Ovary (tissue), 9 donors: ENCODE measurements around the gene GNAI1. TPM values are rescaled to one million over a fixed set of nuclear protein-coding genes. Genes with fewer than 3 reads are reported as not detected.

Experiments
- DNase-seq, 5 donors: peaks; one replicate each; pipeline ENCODE4 v3.0.0-alpha.2; 2019 to 2020
- H3K27ac ChIP-seq, 2 donors: fragments of 200-600 bp; one replicate each; pipeline versions ENCODE4 v1.5.1 to v1.8.0; 2019 to 2022
- H3K27me3 ChIP-seq: fragments of 200-600 bp; one replicate; pipeline ENCODE4 v1.8.0; 2022
- H3K36me3 ChIP-seq: fragments of 200-600 bp; sonication (generic); one replicate; pipeline ENCODE4 v1.5.1; 2019
- H3K4me1 ChIP-seq: one replicate; pipeline ENCODE4 v1.8.1; 2013; ENCODE audit warnings: mild to moderate bottlenecking, moderate library complexity; ENCODE audit not compliant: insufficient read depth
- H3K4me3 ChIP-seq: fragments of 200-600 bp; sonication (generic); one replicate; pipeline ENCODE4 v1.5.1; 2017
- H3K9me3 ChIP-seq, 2 donors: fragments of 200-600 bp in 1 of 2; sonication (generic) in 1 of 2; one replicate each; pipeline versions ENCODE4 v1.5.1 to v1.8.1; 2013 to 2019; ENCODE audit warnings: mild to moderate bottlenecking in 1 of 2, moderate library complexity in 1 of 2
- EP300 ChIP-seq: sonication (generic); formaldehyde crosslinking; IDR thresholded peaks from one replicate; pipeline ENCODE4 v1.6.1; 2017; ENCODE audit warnings: antibody characterized with exemption
- POLR2A ChIP-seq: fragments of 450-650 bp; IDR thresholded peaks from one replicate; pipeline ENCODE4 v1.6.1; 2017; ENCODE audit warnings: antibody characterized with exemption, mild to moderate bottlenecking, moderate library complexity
- WGBS, 3 donors: extraction: QIAGEN DNeasy Blood & Tissue Kit in 1 of 3; methylation state at CpG; one replicate each; pipeline versions ENCODE4 v1.1.5 to v1.1.7; 2013 to 2017; 5-methylcytosine and 5-hydroxymethylcytosine counted together
- intact Hi-C, 4 donors: fragments of 100-400 bp; cut with DNase I; formaldehyde crosslinking; loops; one replicate each; pipeline versions ENCODE4 v1.11.0 to v1.15.1; 2022 to 2023
- polyA plus RNA-seq, 2 donors: library from polyadenylated mRNA; stranded (reverse); fragments of 200-250 nt in 1 of 2; fragments of 350-450 nt in 1 of 2; fragmentation: Illumina TruSeq in 1 of 2; extraction: RNeasy Lipid Tissue Mini Kit (QIAGEN cat#74804) in 1 of 2; gene quantifications; one replicate each; pipeline ENCODE4 v1.2.3, GENCODE V29; 2013 to 2014
- total RNA-seq, 7 donors: library from RNA; depleted of rRNA in 2 of 7; stranded (reverse); fragments of >200 nt in 2 of 7; fragmentation: NEBNext Ultra II Directional in 3 of 7; extraction: Animal tissue kit (Norgen Biotek cat#: 25700) in 3 of 7; gene quantifications; one replicate each; pipeline versions ENCODE4 v1.1.0 to v1.2.4, GENCODE V29; 2016 to 2023
- TF ChIP-seq, protein P1 (sequence below), 3 donors: fragments of 450-650 bp in 2 of 3; fragments of 200-600 bp in 1 of 3; IDR thresholded peaks; one replicate each; pipeline versions ENCODE4 v1.5.1 to v1.8.0; 2016 to 2022; ENCODE audit warnings: antibody characterized with exemption in 3 of 3, mild to moderate bottlenecking in 1 of 3
- donor health status: DM: no; HTN: no; CAD: no; lungs with moderate emphysema.
- donor health status: DM: no; HTN: no; CAD: no.
- donor health status: Bipolar disorder and iron deficiency.
- donor health status: DM: yes; HTN: yes; CAD: no.
- donor health status: DM: no; HTN: no; CAD: no.
- donor health status: DM: yes; HTN: yes; CAD: no.

GNAI1 gene
- total and polyA plus RNA-seq, 9 donors: 14.9 to 51.0 (median 34.6) TPM

GRCh38 chr7:80232979-80233724 lies 98.5 kb downstream of the GNAI1 start:
- WGBS, 3 donors: 92 to 93% (median 92%) methylated on average over 4 of the region's 4 CpGs
- intact Hi-C loops: no loop called here
- no peak overlapping the region for H3K27ac ChIP-seq
- H3K9me3 ChIP-seq: no peaks in the 10 kb centered on the region
- no peaks in the 10 kb centered on the region for H3K4me1 ChIP-seq
- H3K36me3 ChIP-seq: no peaks in the 10 kb centered on the region
- DNase-seq: no peak
- no peak overlapping the region for H3K4me3 ChIP-seq
- TF ChIP-seq POLR2A (no peak), EP300 (no peak)
- TF ChIP-seq, protein P1, sequence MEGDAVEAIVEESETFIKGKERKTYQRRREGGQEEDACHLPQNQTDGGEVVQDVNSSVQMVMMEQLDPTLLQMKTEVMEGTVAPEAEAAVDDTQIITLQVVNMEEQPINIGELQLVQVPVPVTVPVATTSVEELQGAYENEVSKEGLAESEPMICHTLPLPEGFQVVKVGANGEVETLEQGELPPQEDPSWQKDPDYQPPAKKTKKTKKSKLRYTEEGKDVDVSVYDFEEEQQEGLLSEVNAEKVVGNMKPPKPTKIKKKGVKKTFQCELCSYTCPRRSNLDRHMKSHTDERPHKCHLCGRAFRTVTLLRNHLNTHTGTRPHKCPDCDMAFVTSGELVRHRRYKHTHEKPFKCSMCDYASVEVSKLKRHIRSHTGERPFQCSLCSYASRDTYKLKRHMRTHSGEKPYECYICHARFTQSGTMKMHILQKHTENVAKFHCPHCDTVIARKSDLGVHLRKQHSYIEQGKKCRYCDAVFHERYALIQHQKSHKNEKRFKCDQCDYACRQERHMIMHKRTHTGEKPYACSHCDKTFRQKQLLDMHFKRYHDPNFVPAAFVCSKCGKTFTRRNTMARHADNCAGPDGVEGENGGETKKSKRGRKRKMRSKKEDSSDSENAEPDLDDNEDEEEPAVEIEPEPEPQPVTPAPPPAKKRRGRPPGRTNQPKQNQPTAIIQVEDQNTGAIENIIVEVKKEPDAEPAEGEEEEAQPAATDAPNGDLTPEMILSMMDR (IDR thresholded peaks at IDR 0.05): no peak
- no peaks in the 10 kb centered on the region for H3K27me3 ChIP-seq

DNA sequence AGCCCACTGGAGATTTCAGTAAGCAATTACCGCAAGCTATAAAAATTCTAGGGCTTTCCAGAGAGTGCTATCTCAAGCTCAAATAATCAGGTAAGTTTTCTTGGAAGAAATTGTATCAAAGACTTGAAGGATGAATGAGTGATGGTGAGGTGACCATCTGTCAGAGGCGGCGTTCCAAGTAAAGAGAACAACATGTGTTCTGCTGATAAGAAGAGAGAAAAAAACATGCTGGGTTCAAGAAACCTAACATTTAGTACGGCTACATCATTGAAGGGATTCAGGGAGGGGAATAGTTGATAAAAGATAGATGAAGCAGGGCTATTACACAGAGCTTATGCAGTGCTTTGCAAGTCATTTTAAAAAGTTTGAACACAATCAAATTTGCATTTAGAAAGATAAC lies 100.7 kb downstream of the GNAI1 start:
- TF ChIP-seq EP300: no peak
- TF ChIP-seq, protein P1 (IDR thresholded peaks at IDR 0.05): no peak
- TF ChIP-seq POLR2A: no peak
- Histone ChIP-seq H3K27ac (no peak overlapping the region), H3K9me3 (no peaks in the 10 kb centered on the region), H3K36me3 (no peaks in the 10 kb centered on the region), H3K27me3 (no peaks in the 10 kb centered on the region), H3K4me3 (no peak overlapping the region), H3K4me1 (no peaks in the 10 kb centered on the region)
- 72 to 79% (median 79%) methylated on average over 4 of the region's 4 CpGs for WGBS, 3 donors
- DNase-seq: no peak
- intact Hi-C loops: no loop called here

- no peak overlapping the region for H3K4me3 ChIP-seq
- intact Hi-C loops: no loop called here
- WGBS, 3 donors: 70 to 89% (median 88%) methylated on average over 1 of the region's 1 CpG
- no peak for DNase-seq
- H3K9me3 ChIP-seq: no peaks in the 10 kb centered on the region
- no peaks in the 10 kb centered on the region for H3K36me3 ChIP-seq
- TF ChIP-seq POLR2A: no peak
- TF ChIP-seq, protein P1 (IDR thresholded peaks at IDR 0.05): no peak
- no peak for TF ChIP-seq EP300
- H3K27me3 ChIP-seq: no peaks in the 10 kb centered on the region
- H3K27ac ChIP-seq: no peak overlapping the region
- H3K4me1 ChIP-seq: no peaks in the 10 kb centered on the region
These were observed 102.0 kb downstream of the GNAI1 start for GRCh38 chr7:80236681-80237080.

DNA sequence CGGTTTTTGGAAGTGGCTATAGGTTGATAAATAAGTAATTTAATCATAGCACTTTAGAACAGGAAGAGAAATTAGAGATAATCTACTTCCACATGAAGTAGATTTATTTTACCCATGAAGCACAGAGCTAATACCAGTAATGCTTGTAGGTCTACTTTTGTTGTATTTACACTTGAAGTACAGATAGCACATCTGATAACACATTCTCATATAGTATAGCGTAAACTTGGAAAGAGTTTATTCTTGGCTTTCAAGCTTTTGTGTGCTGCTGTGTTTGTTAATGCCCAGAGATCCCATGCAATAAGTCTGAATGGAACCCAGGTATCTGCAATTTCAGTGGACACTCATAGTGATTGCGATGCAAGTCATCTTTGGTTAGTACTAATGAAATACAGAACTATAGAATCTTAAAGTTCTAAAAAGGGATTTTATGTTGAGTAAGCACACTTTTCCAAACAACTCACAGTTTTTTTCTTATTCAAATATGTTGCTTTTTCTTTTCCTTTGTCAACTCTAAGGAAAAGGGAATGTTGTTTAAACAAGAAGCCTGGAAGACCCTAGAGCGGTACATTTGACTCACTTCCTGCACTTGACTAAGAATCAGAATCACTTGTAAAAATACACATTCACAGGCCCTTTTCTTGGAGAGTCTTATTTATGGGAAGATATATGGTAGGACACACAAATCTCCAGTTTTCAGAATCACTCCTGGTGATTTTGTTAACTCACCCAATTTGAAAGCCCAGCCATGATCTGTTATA lies 105.8 kb downstream of the GNAI1 start:
- no peaks in the 10 kb centered on the region for H3K27me3 ChIP-seq
- TF ChIP-seq EP300 (no peak), POLR2A (no peak)
- TF ChIP-seq, protein P1 (IDR thresholded peaks at IDR 0.05): no peak
- H3K4me1 ChIP-seq: no peaks in the 10 kb centered on the region
- DNase-seq: no peak
- no peak overlapping the region for H3K27ac ChIP-seq
- intact Hi-C loops: no loop called here
- H3K9me3 ChIP-seq: no peaks in the 10 kb centered on the region
- whole genome bisulfite sequencing, 3 donors: 84 to 89% (median 85%) methylated on average over 4 of the region's 4 CpGs
- no peak overlapping the region for H3K4me3 ChIP-seq
- no peaks in the 10 kb centered on the region for H3K36me3 ChIP-seq
